ENCODE measurements around the gene TUBA3D. TPM values are rescaled to one million over a fixed set of nuclear protein-coding genes. Genes with fewer than 3 reads are reported as not detected.
"Not testable (repeated sequence)": the region's sequence is repeated elsewhere in the genome, so short reads cannot be mapped to it uniquely, and the experiment has no call there.

Gene TUBA3D
- total RNA-seq, 1 experiment from 2014 or later: not detected

- H3K4me3 Mint-ChIP-seq; H3K27me3 ChIP-seq (ENCODE audit: insufficient read depth, low read length); H3K18ac ChIP-seq (ENCODE audit: insufficient read length, low read depth, low read length); H3K79me2 ChIP-seq (ENCODE audit: insufficient read depth, low read length); H3K4me1 ChIP-seq (ENCODE audit: insufficient read depth, low read length); DNase-seq; H2BK15ac ChIP-seq (ENCODE audit: low read depth, low read length); H3T11ph ChIP-seq (ENCODE audit: low read length); H4K20me1 ChIP-seq (ENCODE audit: control insufficient read depth, insufficient read depth, insufficient read length); H2BK20ac ChIP-seq (ENCODE audit: low read depth, low read length, poor library complexity, severe bottlenecking); H2BK120ac ChIP-seq (ENCODE audit: low read depth, low read length, poor library complexity, severe bottlenecking); H2BK5ac ChIP-seq (ENCODE audit: insufficient read length, low read length); H3K27me3 Mint-ChIP-seq (ENCODE audit: low read depth); H3K27ac ChIP-seq (ENCODE audit: insufficient read length, low read depth, low read length); H3K9me3 ChIP-seq (ENCODE audit: control insufficient read depth, low read depth, low read length); H4K5ac ChIP-seq (ENCODE audit: insufficient read length, low read depth, low read length); H3K14ac ChIP-seq (ENCODE audit: insufficient read depth, low read length); H3K4me2 ChIP-seq (ENCODE audit: insufficient read depth, insufficient read length, low read length); H3K27ac Mint-ChIP-seq; H3K79me1 ChIP-seq (ENCODE audit: insufficient read depth, low read depth, low read length, poor library complexity, severe bottlenecking); H3K23me2 ChIP-seq (ENCODE audit: insufficient read length, low read depth, low read length, poor library complexity, severe bottlenecking); H3K4ac ChIP-seq (ENCODE audit: low read depth, low read length); H3K9me3 Mint-ChIP-seq; H4K8ac ChIP-seq (replicated peaks; ENCODE audit: insufficient read length, low read depth, low read length); H3K56ac ChIP-seq (ENCODE audit: insufficient read length, low read depth, low read length); H2AK5ac ChIP-seq (ENCODE audit: insufficient read length, low read length); H4K91ac ChIP-seq (ENCODE audit: insufficient read length, low read depth, low read length); H2BK12ac ChIP-seq (ENCODE audit: insufficient read length, low read depth, low read length); H3K23ac ChIP-seq (ENCODE audit: insufficient read length, low read depth, low read length); H3K9ac ChIP-seq (ENCODE audit: extremely low read depth, insufficient read length, low read length); H3K4me1 Mint-ChIP-seq; H2AFZ ChIP-seq (ENCODE audit: low read length): not testable (repeated sequence)
- no CpG with 5 or more reads among the region's 20 CpGs for WGBS (ENCODE audit: extremely low coverage, insufficient read length, low lambda C conversion rate)
- H3K36me3 Mint-ChIP-seq (ENCODE audit: insufficient read depth in 1 of 3, low read depth in 3 of 3): peaks cover 6 to 12% (median 8%) of the 10 kb centered on the region in 3 experiments; a peak in 5 of 7 replicates
These were observed 4.4 kb downstream of the TUBA3D start for GRCh38 chr2:131480351-131480750.

- H3K9ac ChIP-seq (ENCODE audit: extremely low read depth, insufficient read length, low read length); H3K23me2 ChIP-seq (ENCODE audit: insufficient read length, low read depth, low read length, poor library complexity, severe bottlenecking); H2BK20ac ChIP-seq (ENCODE audit: low read depth, low read length, poor library complexity, severe bottlenecking); H2AFZ ChIP-seq (ENCODE audit: low read length); H3K36me3 Mint-ChIP-seq (ENCODE audit: insufficient read depth in 1 of 3, low read depth in 3 of 3); H3K18ac ChIP-seq (ENCODE audit: insufficient read length, low read depth, low read length); H2BK12ac ChIP-seq (ENCODE audit: insufficient read length, low read depth, low read length); H3T11ph ChIP-seq (ENCODE audit: low read length); H3K23ac ChIP-seq (ENCODE audit: insufficient read length, low read depth, low read length); H3K4me1 Mint-ChIP-seq; H3K9me3 ChIP-seq (ENCODE audit: control insufficient read depth, low read depth, low read length); H2BK5ac ChIP-seq (ENCODE audit: insufficient read length, low read length); H3K79me1 ChIP-seq (ENCODE audit: insufficient read depth, low read depth, low read length, poor library complexity, severe bottlenecking); DNase-seq; H4K8ac ChIP-seq (replicated peaks; ENCODE audit: insufficient read length, low read depth, low read length); H3K9me3 Mint-ChIP-seq; H2AK5ac ChIP-seq (ENCODE audit: insufficient read length, low read length); H4K20me1 ChIP-seq (ENCODE audit: control insufficient read depth, insufficient read depth, insufficient read length); H4K5ac ChIP-seq (ENCODE audit: insufficient read length, low read depth, low read length); H3K4me3 Mint-ChIP-seq; H3K4me1 ChIP-seq (ENCODE audit: insufficient read depth, low read length); H3K56ac ChIP-seq (ENCODE audit: insufficient read length, low read depth, low read length); H4K91ac ChIP-seq (ENCODE audit: insufficient read length, low read depth, low read length); H2BK15ac ChIP-seq (ENCODE audit: low read depth, low read length); H3K27ac ChIP-seq (ENCODE audit: insufficient read length, low read depth, low read length); H3K27me3 Mint-ChIP-seq (ENCODE audit: low read depth); H3K79me2 ChIP-seq (ENCODE audit: insufficient read depth, low read length); H3K4ac ChIP-seq (ENCODE audit: low read depth, low read length); H3K27me3 ChIP-seq (ENCODE audit: insufficient read depth, low read length); H3K14ac ChIP-seq (ENCODE audit: insufficient read depth, low read length); H3K4me2 ChIP-seq (ENCODE audit: insufficient read depth, insufficient read length, low read length); H2BK120ac ChIP-seq (ENCODE audit: low read depth, low read length, poor library complexity, severe bottlenecking): not testable (repeated sequence)
- WGBS (ENCODE audit: extremely low coverage, insufficient read length, low lambda C conversion rate): no CpG with 5 or more reads among the region's 19 CpGs
- peak overlapping the region in 1 of 3 experiments; percentile 57; a peak in 2 of 7 replicates for H3K27ac Mint-ChIP-seq
These were observed 6.7 kb downstream of the TUBA3D start for GRCh38 chr2:131482506-131483155.
